ENCODE data around the gene FSD2. TPM values are rescaled to one million over a fixed set of nuclear protein-coding genes. Genes with fewer than 3 reads are reported as not detected.

FSD2 gene
- polyA plus RNA-seq, 4 donors = 0.18 to 0.45 TPM; not detected in 2

DNA sequence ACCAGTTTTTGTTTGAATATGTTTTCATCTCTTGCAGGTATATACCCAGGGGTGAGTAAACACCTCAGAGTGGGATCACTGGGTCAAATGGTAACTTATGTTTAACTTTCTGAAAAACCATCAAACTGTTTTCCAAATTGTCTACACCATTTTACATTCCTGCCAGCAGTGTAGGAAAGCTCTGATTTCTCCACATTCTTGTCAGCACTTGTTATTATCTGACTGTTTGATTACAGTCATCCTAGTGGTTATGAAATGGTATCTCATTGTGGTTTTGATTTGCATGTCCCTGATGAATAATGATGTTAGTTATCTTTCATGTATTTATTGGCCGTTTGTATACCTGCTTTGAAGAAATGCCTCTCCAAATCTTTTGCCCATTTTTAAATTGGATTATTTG is 13.8 kb downstream of the FSD2 start:
- H3K4me1 ChIP-seq (ENCODE audit: control insufficient read depth in 3 of 3, insufficient read depth in 2 of 3, low read depth in 1 of 3, low read length in 2 of 3) = no peaks in the 10 kb centered on the region
- H3K36me3 ChIP-seq (ENCODE audit: control insufficient read depth in 3 of 3, insufficient read depth in 2 of 3, low read depth in 1 of 3, low read length in 3 of 3) = no peaks in the 10 kb centered on the region
- DNase-seq (no peak), FAIRE-seq (no peak)
- H3K9me3 ChIP-seq (ENCODE audit: control insufficient read depth in 2 of 2, insufficient read depth in 1 of 2, low read depth in 1 of 2, low read length in 1 of 2) = no peaks in the 10 kb centered on the region
- 19 to 61% (median 33%) methylated on average over 1 of the region's 1 CpG for WGBS, 3 donors
- H3K4me3 ChIP-seq (ENCODE audit: low read depth in 1 of 3, low read length in 3 of 3) = no peak overlapping the region
- no peaks in the 10 kb centered on the region for H3K27me3 ChIP-seq (ENCODE audit: control insufficient read depth in 3 of 3, insufficient read depth in 3 of 3, low read length in 3 of 3)
- no peak overlapping the region for H3K27ac ChIP-seq (ENCODE audit: low read depth in 1 of 3, low read length in 2 of 3)

DNA sequence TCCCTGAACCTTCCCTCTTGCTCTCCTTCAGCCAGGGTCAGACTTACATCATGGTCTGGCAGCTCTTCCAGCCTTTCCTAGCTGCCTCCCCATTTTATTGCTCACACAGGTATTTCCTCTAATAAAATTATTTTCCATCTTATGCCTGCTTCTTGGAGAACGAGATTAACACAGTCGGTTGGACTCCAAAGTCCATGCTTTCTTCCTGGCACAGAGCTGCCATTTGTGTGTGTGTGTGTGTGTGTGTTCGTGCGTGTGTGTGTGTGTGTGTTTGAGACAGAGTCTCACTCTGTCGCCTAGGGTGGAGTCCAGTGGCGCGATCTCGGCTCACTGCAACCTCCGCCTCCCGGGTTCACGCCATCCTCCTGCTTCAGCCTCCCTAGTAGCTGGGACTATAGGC is 15.5 kb downstream of the FSD2 start:
- FAIRE-seq (no peak), DNase-seq (peak; percentile 9 to 90)
- no peaks in the 10 kb centered on the region for H3K36me3 ChIP-seq (ENCODE audit: control insufficient read depth in 3 of 3, insufficient read depth in 2 of 3, low read depth in 1 of 3, low read length in 3 of 3)
- H3K4me1 ChIP-seq (ENCODE audit: control insufficient read depth in 3 of 3, insufficient read depth in 2 of 3, low read depth in 1 of 3, low read length in 2 of 3) = no peaks in the 10 kb centered on the region
- peak overlapping the region in 1 of 3 donors; percentile 44 for H3K27ac ChIP-seq (ENCODE audit: low read depth in 1 of 3, low read length in 2 of 3)
- H3K9me3 ChIP-seq (ENCODE audit: control insufficient read depth in 2 of 2, insufficient read depth in 1 of 2, low read depth in 1 of 2, low read length in 1 of 2) = no peaks in the 10 kb centered on the region
- 13 to 65% (median 33%) methylated on average over 11 of the region's 11 CpGs for WGBS, 3 donors
- H3K27me3 ChIP-seq (ENCODE audit: control insufficient read depth in 3 of 3, insufficient read depth in 3 of 3, low read length in 3 of 3) = no peaks in the 10 kb centered on the region
- no peak overlapping the region for H3K4me3 ChIP-seq (ENCODE audit: low read depth in 1 of 3, low read length in 3 of 3)

DNA sequence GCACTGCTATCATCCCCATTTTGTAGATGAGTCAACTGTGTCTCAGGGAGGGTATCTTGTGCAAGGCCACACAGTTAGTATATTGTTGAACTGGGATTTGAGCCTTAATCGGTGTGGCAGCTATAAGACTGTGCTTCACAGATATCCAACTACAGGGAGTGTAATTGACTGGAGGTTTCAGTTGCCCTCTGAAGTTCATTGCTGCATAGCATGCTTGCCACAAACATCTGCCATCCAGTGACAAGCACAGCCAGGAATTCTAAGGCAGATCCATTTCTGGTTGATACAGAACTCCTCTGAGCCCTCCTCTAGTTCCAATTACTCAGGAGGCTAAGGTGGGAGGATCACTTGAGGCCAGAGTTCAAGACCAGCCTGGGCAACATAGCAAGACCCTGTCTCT is 16.4 kb downstream of the FSD2 start:
- H3K36me3 ChIP-seq (ENCODE audit: control insufficient read depth in 3 of 3, insufficient read depth in 2 of 3, low read depth in 1 of 3, low read length in 3 of 3) = no peaks in the 10 kb centered on the region
- no peak overlapping the region for H3K27ac ChIP-seq (ENCODE audit: low read depth in 1 of 3, low read length in 2 of 3)
- no peak overlapping the region for H3K4me3 ChIP-seq (ENCODE audit: low read depth in 1 of 3, low read length in 3 of 3)
- H3K4me1 ChIP-seq (ENCODE audit: control insufficient read depth in 3 of 3, insufficient read depth in 2 of 3, low read depth in 1 of 3, low read length in 2 of 3) = no peaks in the 10 kb centered on the region
- H3K9me3 ChIP-seq (ENCODE audit: control insufficient read depth in 2 of 2, insufficient read depth in 1 of 2, low read depth in 1 of 2, low read length in 1 of 2) = no peaks in the 10 kb centered on the region
- FAIRE-seq (no peak), DNase-seq (no peak)
- 24 to 83% (median 43%) methylated on average over 1 of the region's 1 CpG for WGBS, 3 donors
- H3K27me3 ChIP-seq (ENCODE audit: control insufficient read depth in 3 of 3, insufficient read depth in 3 of 3, low read length in 3 of 3) = no peaks in the 10 kb centered on the region

DNA sequence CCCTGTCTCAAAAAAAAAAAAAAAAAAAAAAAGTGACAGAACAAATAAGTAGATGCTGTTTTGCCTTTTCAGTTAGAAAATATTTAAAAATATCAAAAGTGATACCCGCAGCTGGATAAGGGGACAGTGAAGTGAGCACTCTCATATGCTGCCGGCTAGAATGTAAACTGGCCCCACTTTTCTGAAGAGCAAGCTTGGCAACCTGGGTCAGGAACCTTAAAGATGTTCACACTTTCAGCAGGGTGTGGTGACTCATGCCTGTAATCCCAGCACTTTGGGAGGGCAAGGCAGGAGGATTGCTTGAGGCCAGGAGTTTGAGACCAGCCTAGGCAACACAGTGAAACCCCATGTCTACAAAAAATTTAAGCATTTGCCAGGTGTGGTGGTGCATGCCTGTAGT is 17.4 kb downstream of the FSD2 start:
- 86 to 96% (median 91%) methylated on average over 2 of the region's 2 CpGs for WGBS, 3 donors
- H3K9me3 ChIP-seq (ENCODE audit: control insufficient read depth in 2 of 2, insufficient read depth in 1 of 2, low read depth in 1 of 2, low read length in 1 of 2) = no peaks in the 10 kb centered on the region
- no peak for FAIRE-seq

DNA sequence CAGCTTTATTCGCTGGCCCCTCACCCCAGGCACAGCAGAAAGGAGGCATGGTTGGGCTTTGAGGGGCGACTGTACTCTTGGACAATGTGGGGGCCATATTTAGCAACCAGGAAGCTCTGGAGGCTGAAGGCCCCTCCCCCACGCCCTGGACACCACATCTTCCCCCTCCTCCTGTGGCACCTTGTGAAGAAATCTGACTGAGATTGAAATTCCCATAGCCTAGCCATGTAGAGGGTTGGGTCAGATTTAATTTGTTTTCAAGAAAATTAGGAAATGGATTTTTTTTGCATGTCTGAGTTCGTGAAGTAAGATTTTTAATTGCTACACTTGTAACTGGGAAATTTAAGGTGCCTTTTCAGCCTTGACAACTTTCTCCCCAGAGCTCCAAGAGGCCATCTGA is 24.5 kb downstream of the FSD2 start:
- no peak for FAIRE-seq
- 67 to 81% (median 76%) methylated on average over 4 of the region's 4 CpGs for WGBS, 3 donors

More for the DNA sequence above, 17.4 kb downstream of the FSD2 start:
- no peaks in the 10 kb centered on the region for H3K4me1 ChIP-seq (ENCODE audit: control insufficient read depth in 3 of 3, insufficient read depth in 2 of 3, low read depth in 1 of 3, low read length in 2 of 3)
- no peak overlapping the region for H3K27ac ChIP-seq (ENCODE audit: low read depth in 1 of 3, low read length in 2 of 3)
- no peaks in the 10 kb centered on the region for H3K36me3 ChIP-seq (ENCODE audit: control insufficient read depth in 3 of 3, insufficient read depth in 2 of 3, low read depth in 1 of 3, low read length in 3 of 3)
- no peaks in the 10 kb centered on the region for H3K27me3 ChIP-seq (ENCODE audit: control insufficient read depth in 3 of 3, insufficient read depth in 3 of 3, low read length in 3 of 3)
- DNase-seq = no peak
- H3K4me3 ChIP-seq (ENCODE audit: low read depth in 1 of 3, low read length in 3 of 3) = no peak overlapping the region

DNA sequence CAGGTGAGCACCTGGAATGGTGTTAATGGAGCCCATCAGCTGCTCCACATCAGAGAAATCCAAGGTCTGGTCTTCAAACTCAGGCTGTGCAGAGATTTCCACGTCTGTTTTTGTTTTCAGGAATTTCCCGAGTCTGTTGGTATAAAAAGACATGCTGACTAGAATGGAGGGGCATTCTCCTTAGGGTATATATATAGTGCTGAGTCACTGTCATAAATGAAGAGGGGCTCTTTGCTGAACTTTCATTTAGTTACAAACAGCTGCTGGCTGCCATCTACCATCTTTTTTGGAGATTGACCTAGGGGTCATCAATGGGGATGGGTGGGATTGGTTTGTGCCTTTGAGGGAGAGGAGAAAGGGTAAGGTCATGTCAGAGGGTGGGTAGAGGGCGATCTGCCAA is 27.1 kb downstream of the FSD2 start:
- no peak overlapping the region for H3K27ac ChIP-seq (ENCODE audit: low read depth in 1 of 3, low read length in 2 of 3)
- no peaks in the 10 kb centered on the region for H3K9me3 ChIP-seq (ENCODE audit: control insufficient read depth in 2 of 2, insufficient read depth in 1 of 2, low read depth in 1 of 2, low read length in 1 of 2)
- no peaks in the 10 kb centered on the region for H3K36me3 ChIP-seq (ENCODE audit: control insufficient read depth in 3 of 3, insufficient read depth in 2 of 3, low read depth in 1 of 3, low read length in 3 of 3)
- no peaks in the 10 kb centered on the region for H3K4me1 ChIP-seq (ENCODE audit: control insufficient read depth in 3 of 3, insufficient read depth in 2 of 3, low read depth in 1 of 3, low read length in 2 of 3)
- H3K27me3 ChIP-seq (ENCODE audit: control insufficient read depth in 3 of 3, insufficient read depth in 3 of 3, low read length in 3 of 3) = no peaks in the 10 kb centered on the region
- FAIRE-seq (no peak), DNase-seq (no peak)
- 73 to 82% (median 77%) methylated on average over 3 of the region's 3 CpGs for whole genome bisulfite sequencing, 3 donors
- H3K4me3 ChIP-seq (ENCODE audit: low read depth in 1 of 3, low read length in 3 of 3) = no peak overlapping the region

More for the DNA sequence above, 24.5 kb downstream of the FSD2 start:
- Histone ChIP-seq H3K36me3 (ENCODE audit: control insufficient read depth in 3 of 3, insufficient read depth in 2 of 3, low read depth in 1 of 3, low read length in 3 of 3) (no peaks in the 10 kb centered on the region), H3K9me3 (ENCODE audit: control insufficient read depth in 2 of 2, insufficient read depth in 1 of 2, low read depth in 1 of 2, low read length in 1 of 2) (no peaks in the 10 kb centered on the region), H3K27ac (ENCODE audit: low read depth in 1 of 3, low read length in 2 of 3) (no peak overlapping the region), H3K4me3 (ENCODE audit: low read depth in 1 of 3, low read length in 3 of 3) (no peak overlapping the region), H3K27me3 (ENCODE audit: control insufficient read depth in 3 of 3, insufficient read depth in 3 of 3, low read length in 3 of 3) (no peaks in the 10 kb centered on the region), H3K4me1 (ENCODE audit: control insufficient read depth in 3 of 3, insufficient read depth in 2 of 3, low read depth in 1 of 3, low read length in 2 of 3) (no peaks in the 10 kb centered on the region)
- no peak for DNase-seq

DNA sequence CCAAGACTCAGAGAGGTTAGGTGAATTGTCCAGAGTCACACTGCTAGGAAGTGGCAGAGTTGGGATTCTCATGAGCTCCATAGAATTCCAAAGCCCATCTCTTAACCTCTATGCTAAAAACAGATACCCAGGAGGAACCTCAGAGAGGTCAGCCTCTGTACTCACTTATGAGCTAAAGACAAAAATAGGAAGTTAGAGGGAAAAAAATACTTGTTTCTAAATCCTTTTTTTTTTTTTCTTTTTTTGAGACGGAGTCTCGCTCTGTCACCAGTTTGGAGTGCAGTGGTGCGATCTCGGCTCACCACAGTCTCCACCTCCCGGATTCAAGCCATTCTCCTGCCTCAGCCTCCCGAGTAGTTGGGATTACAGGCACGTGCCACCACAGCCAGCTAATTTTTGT is 31.4 kb downstream of the FSD2 start:
- no peak overlapping the region for H3K27ac ChIP-seq (ENCODE audit: low read depth in 1 of 3, low read length in 2 of 3)
- no peak overlapping the region for H3K4me3 ChIP-seq (ENCODE audit: low read depth in 1 of 3, low read length in 3 of 3)
- WGBS, 3 donors = 73 to 87% (median 82%) methylated on average over 7 of the region's 7 CpGs
- no peaks in the 10 kb centered on the region for H3K36me3 ChIP-seq (ENCODE audit: control insufficient read depth in 3 of 3, insufficient read depth in 2 of 3, low read depth in 1 of 3, low read length in 3 of 3)
- no peaks in the 10 kb centered on the region for H3K4me1 ChIP-seq (ENCODE audit: control insufficient read depth in 3 of 3, insufficient read depth in 2 of 3, low read depth in 1 of 3, low read length in 2 of 3)
- H3K9me3 ChIP-seq (ENCODE audit: control insufficient read depth in 2 of 2, insufficient read depth in 1 of 2, low read depth in 1 of 2, low read length in 1 of 2) = no peaks in the 10 kb centered on the region
- DNase-seq = no peak
- FAIRE-seq = no peak
- H3K27me3 ChIP-seq (ENCODE audit: control insufficient read depth in 3 of 3, insufficient read depth in 3 of 3, low read length in 3 of 3) = no peaks in the 10 kb centered on the region

DNA sequence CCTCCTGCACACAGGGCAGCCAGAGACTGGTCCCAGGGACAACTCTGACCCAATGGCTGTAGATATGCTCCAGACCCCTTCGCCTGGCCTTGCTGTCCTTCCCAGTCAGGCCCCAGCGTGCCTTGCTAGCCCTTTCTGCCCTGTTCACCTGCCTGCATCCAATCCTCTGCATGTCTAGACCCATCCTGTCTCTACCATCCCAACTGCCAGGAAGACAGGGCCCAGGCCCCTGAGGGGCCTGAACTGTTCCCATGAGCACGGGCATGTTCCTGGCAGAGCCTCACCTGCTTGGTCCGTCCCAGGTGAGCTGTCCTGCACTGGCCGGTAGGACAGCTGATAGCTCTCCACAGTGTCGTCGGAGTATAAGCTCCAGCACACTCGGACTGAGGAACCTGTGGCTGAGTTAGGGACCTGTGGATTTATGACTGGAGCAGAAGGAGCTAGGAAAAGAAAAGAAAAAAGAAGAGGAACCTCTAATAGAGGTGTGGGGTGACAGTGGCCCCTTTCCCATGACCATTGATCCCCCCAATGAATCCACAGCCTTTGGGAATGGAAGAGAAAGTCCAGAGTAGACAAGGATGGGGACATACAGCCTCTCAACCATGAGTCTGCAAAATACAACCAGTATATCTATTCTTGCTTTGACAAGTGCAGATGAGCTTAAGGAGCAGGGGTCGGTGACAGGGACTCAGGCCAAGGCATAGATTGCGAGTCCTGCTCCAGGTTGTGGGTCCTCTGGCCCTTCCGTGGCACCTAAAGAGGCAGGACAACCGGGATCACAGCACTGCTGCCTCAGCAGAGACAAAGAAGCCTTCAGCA is 33.9 kb downstream of the FSD2 start:
- DNase-seq (no peak), FAIRE-seq (no peak)
- Histone ChIP-seq H3K36me3 (ENCODE audit: control insufficient read depth in 3 of 3, insufficient read depth in 2 of 3, low read depth in 1 of 3, low read length in 3 of 3) (peaks cover 0 to 3% (median 0%) of the 10 kb centered on the region in 3 donors), H3K9me3 (ENCODE audit: control insufficient read depth in 2 of 2, insufficient read depth in 1 of 2, low read depth in 1 of 2, low read length in 1 of 2) (no peaks in the 10 kb centered on the region), H3K27me3 (ENCODE audit: control insufficient read depth in 3 of 3, insufficient read depth in 3 of 3, low read length in 3 of 3) (no peaks in the 10 kb centered on the region), H3K4me1 (ENCODE audit: control insufficient read depth in 3 of 3, insufficient read depth in 2 of 3, low read depth in 1 of 3, low read length in 2 of 3) (no peaks in the 10 kb centered on the region), H3K27ac (ENCODE audit: low read depth in 1 of 3, low read length in 2 of 3) (no peak overlapping the region), H3K4me3 (ENCODE audit: low read depth in 1 of 3, low read length in 3 of 3) (no peak overlapping the region)
- WGBS, 3 donors = 91 to 92% (median 91%) methylated on average over 12 of the region's 12 CpGs

All from small intestine (tissue), 7 donors.